Measurements from ENCODE around the gene RNF8. TPM values are rescaled to one million over a fixed set of nuclear protein-coding genes. Genes with fewer than 3 reads are reported as not detected.

Gene RNF8
- total and polyA plus RNA-seq, 5 donors from 2014 or later, result 12.2 to 21.9 (median 15.1) TPM

DNA sequence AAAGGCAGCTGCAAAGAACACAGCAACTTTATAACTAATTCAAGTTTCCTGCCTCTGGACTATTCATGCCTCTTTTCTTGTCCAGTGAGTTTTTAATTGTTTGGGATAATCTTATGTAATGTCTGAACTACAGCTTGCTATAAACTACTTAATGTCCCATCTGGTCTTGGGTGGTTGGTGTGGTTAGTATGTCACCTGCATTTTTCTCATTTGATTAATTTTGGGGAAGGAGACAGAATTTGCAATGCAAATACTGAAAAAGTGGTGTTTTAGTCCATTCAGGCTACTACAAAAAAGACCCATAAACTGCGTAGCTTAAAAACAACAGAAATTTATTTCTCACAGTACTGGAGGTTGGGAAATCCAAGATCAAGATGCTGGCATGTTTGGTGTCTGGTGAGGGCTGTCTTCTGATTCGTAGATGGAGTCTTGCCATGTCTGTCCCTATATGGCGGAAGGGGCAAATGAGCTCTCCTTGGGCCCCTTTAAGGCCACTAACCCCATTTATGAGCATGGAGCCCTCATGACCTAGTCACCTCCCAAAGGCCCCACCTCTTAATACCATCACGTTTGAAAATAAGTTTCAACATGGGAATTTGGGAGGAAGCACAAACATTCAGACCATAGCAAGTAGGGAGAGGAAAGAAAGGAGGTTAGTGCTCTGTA, 22.4 kb downstream of the RNF8 start:
- no peak overlapping the region for H3K4me3 ChIP-seq (ENCODE audit: low read depth, low read length)
- peak overlapping the region in 1 of 3 donors; percentile 74 for H3K27ac Mint-ChIP-seq

DNA sequence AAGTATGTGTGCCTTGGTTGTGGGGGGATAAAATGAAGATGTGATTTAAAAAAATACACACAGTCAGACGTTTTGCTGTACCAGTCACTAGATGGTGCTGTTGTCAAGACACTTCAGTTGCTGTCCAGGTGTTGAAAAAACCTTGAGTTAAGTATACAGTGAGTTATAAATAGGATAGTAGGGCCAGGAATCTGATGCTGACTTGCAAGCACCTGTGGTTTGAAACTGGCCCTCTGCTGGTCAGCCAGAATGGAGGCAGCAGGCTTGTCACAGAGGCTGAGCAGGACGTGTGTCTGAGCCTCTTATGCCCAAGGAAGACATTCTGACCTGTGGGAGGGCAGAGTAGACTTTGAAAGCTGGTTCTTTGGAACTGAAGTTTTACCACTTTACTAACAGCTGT, 27.8 kb downstream of the RNF8 start:
- peak overlapping the region in 1 of 3 donors; percentile 65 for H3K27ac Mint-ChIP-seq
- no peaks in the 10 kb centered on the region for H3K27me3 Mint-ChIP-seq
- H3K9me3 ChIP-seq (ENCODE audit: control insufficient read depth in 2 of 2, low read length in 2 of 2), result no peaks in the 10 kb centered on the region
- no peaks in the 10 kb centered on the region for H3K4me1 ChIP-seq (ENCODE audit: control insufficient read depth, insufficient read depth, low read length, poor library complexity, severe bottlenecking)
- no peak overlapping the region for H3K27ac ChIP-seq (ENCODE audit: insufficient read depth, low read length, poor library complexity, severe bottlenecking)
- DNase-seq, result peak in 2 of 3 donors; percentile 51 to 77
- H3K4me3 Mint-ChIP-seq, result no peak overlapping the region
- H3K27me3 ChIP-seq (ENCODE audit: control insufficient read depth, insufficient read depth, low read length), result no peaks in the 10 kb centered on the region
- no peaks in the 10 kb centered on the region for H3K9me3 Mint-ChIP-seq
- H3K36me3 Mint-ChIP-seq, result peaks cover 36% of the 10 kb centered on the region
- ATAC-seq (ENCODE audit: low read depth in 2 of 2), result peak; percentile 28 to 52
- H3K4me1 Mint-ChIP-seq, result peaks cover 0 to 5% (median 0%) of the 10 kb centered on the region in 4 donors
- peaks cover 37% of the 10 kb centered on the region for H3K36me3 ChIP-seq (ENCODE audit: control insufficient read depth, insufficient read depth, low read length)
- no peak overlapping the region for H3K4me3 ChIP-seq (ENCODE audit: low read depth, low read length)

More for the DNA sequence above, 22.4 kb downstream of the RNF8 start:
- H3K4me3 Mint-ChIP-seq, result no peak overlapping the region
- peaks cover 0 to 4% (median 0%) of the 10 kb centered on the region in 4 donors for H3K4me1 Mint-ChIP-seq
- no peaks in the 10 kb centered on the region for H3K9me3 Mint-ChIP-seq
- DNase-seq, result no peak
- no peak overlapping the region for H3K27ac ChIP-seq (ENCODE audit: insufficient read depth, low read length, poor library complexity, severe bottlenecking)
- no peaks in the 10 kb centered on the region for H3K27me3 ChIP-seq (ENCODE audit: control insufficient read depth, insufficient read depth, low read length)
- no peaks in the 10 kb centered on the region for H3K9me3 ChIP-seq (ENCODE audit: control insufficient read depth in 2 of 2, low read length in 2 of 2)
- H3K4me1 ChIP-seq (ENCODE audit: control insufficient read depth, insufficient read depth, low read length, poor library complexity, severe bottlenecking), result no peaks in the 10 kb centered on the region
- H3K36me3 ChIP-seq (ENCODE audit: control insufficient read depth, insufficient read depth, low read length), result peaks cover 30% of the 10 kb centered on the region
- peaks cover 32% of the 10 kb centered on the region for H3K36me3 Mint-ChIP-seq
- H3K27me3 Mint-ChIP-seq, result no peaks in the 10 kb centered on the region
- no peak for ATAC-seq (ENCODE audit: low read depth in 2 of 2)

DNA sequence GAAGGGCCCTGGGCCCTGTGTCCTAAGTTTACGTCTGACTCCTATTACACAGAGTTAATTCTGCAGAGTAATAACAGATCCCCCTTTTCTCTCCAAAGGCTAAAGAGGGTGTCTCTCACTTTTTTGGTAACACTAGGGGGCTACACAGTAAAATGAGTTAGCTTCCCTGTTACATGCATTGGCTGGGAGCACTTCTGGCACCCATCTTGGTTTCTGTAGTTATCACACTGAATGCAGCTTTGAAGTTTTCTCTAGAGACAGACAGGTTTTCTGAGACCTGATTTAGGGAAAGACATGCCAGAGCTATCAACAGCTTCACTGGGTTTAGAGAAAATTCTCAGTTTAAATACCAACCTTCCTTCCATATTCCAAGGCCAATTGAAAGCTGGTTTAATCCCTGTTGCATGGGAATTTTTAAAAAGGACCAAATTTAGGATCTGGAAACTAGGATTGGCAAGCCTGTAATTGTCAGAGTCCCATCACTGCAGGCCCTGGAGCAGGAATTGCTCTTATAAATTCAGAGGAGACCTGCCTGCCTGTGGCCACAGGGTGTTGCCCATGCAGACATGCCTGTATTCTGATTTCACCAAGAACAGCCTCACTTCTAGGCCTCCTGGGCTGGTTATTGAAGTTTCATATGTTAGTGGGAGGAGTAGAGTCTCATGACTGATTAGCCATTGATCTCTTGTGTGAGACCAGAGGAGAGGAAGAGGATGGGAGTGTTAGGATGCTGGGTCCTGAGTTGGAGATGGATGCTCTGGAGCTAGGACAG, 29.4 kb downstream of the RNF8 start:
- Mint-ChIP-seq H3K36me3 (peaks cover 32% of the 10 kb centered on the region), H3K9me3 (no peaks in the 10 kb centered on the region), H3K4me1 (peaks cover 0 to 5% (median 0%) of the 10 kb centered on the region in 4 donors), H3K27me3 (no peaks in the 10 kb centered on the region), H3K4me3 (no peak overlapping the region), H3K27ac (peak overlapping the region in 1 of 3 donors; percentile 31)
- Histone ChIP-seq H3K36me3 (ENCODE audit: control insufficient read depth, insufficient read depth, low read length) (peaks cover 36% of the 10 kb centered on the region), H3K4me1 (ENCODE audit: control insufficient read depth, insufficient read depth, low read length, poor library complexity, severe bottlenecking) (no peaks in the 10 kb centered on the region), H3K9me3 (ENCODE audit: control insufficient read depth in 2 of 2, low read length in 2 of 2) (no peaks in the 10 kb centered on the region), H3K27me3 (ENCODE audit: control insufficient read depth, insufficient read depth, low read length) (no peaks in the 10 kb centered on the region), H3K4me3 (ENCODE audit: low read depth, low read length) (no peak overlapping the region), H3K27ac (ENCODE audit: insufficient read depth, low read length, poor library complexity, severe bottlenecking) (no peak overlapping the region)
- DNase-seq (no peak), ATAC-seq (ENCODE audit: low read depth in 2 of 2) (no peak)

DNA sequence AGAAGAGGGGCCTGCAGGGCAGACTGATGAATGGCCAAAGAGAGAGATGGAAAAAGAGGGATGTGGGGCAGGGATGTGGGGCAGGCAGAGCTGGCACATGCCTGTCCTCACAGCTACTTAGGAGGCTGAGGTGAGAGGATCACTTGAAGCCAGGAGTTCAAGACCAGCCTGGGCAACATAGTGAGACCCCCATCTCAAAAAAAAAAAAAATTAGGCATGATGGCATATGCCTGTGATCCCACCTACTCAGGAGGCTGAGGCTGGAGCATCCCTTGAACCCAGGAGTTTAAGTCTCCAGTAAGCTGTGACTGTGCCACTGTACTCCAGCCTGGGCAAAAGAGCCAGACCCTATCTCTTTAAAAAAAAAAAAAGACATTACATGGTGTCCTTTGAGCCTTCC, 34.8 kb downstream of the RNF8 start:
- peaks cover 50% of the 10 kb centered on the region for H3K36me3 ChIP-seq (ENCODE audit: control insufficient read depth, insufficient read depth, low read length)
- H3K36me3 Mint-ChIP-seq, result peaks cover 17% of the 10 kb centered on the region
- no peak for ATAC-seq (ENCODE audit: low read depth in 2 of 2)

DNA sequence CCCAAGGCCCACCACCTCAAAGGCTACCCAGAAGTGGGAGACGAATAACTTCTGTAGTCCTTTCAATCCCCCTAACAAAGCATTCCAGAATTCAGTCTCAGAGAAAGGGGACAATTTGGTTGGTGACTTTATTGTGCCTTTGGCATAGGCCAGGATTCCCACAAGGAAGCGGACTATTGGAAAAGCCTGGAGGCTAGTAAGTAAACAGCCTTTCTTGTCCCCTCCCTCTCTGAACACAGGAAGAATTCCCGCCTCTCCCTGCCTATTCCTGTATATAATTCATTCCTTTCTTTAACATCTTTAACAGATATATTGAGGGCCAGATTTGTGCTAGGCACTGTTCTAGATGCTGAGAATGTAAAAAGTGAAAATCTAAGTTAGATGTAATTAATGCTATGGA, 36.1 kb downstream of the RNF8 start:
- Histone ChIP-seq H3K27me3 (ENCODE audit: control insufficient read depth, insufficient read depth, low read length) (no peaks in the 10 kb centered on the region), H3K27ac (ENCODE audit: insufficient read depth, low read length, poor library complexity, severe bottlenecking) (no peak overlapping the region), H3K4me1 (ENCODE audit: control insufficient read depth, insufficient read depth, low read length, poor library complexity, severe bottlenecking) (no peaks in the 10 kb centered on the region), H3K36me3 (ENCODE audit: control insufficient read depth, insufficient read depth, low read length) (peaks cover 46% of the 10 kb centered on the region), H3K4me3 (ENCODE audit: low read depth, low read length) (no peak overlapping the region), H3K9me3 (ENCODE audit: control insufficient read depth in 2 of 2, low read length in 2 of 2) (no peaks in the 10 kb centered on the region)
- DNase-seq, result no peak
- H3K27ac Mint-ChIP-seq, result no peak overlapping the region
- peaks cover 0 to 5% (median 0%) of the 10 kb centered on the region in 4 donors for H3K4me1 Mint-ChIP-seq
- H3K27me3 Mint-ChIP-seq, result no peaks in the 10 kb centered on the region
- no peaks in the 10 kb centered on the region for H3K9me3 Mint-ChIP-seq
- H3K36me3 Mint-ChIP-seq, result peaks cover 12% of the 10 kb centered on the region
- ATAC-seq (ENCODE audit: low read depth in 2 of 2), result no peak
- no peak overlapping the region for H3K4me3 Mint-ChIP-seq

More for the DNA sequence above, 34.8 kb downstream of the RNF8 start:
- no peak for DNase-seq
- no peaks in the 10 kb centered on the region for H3K9me3 ChIP-seq (ENCODE audit: control insufficient read depth in 2 of 2, low read length in 2 of 2)
- Mint-ChIP-seq H3K9me3 (no peaks in the 10 kb centered on the region), H3K4me1 (peaks cover 0 to 5% (median 0%) of the 10 kb centered on the region in 4 donors), H3K27me3 (no peaks in the 10 kb centered on the region), H3K27ac (no peak overlapping the region), H3K4me3 (no peak overlapping the region)
- no peaks in the 10 kb centered on the region for H3K27me3 ChIP-seq (ENCODE audit: control insufficient read depth, insufficient read depth, low read length)
- H3K4me1 ChIP-seq (ENCODE audit: control insufficient read depth, insufficient read depth, low read length, poor library complexity, severe bottlenecking), result no peaks in the 10 kb centered on the region
- no peak overlapping the region for H3K4me3 ChIP-seq (ENCODE audit: low read depth, low read length)
- no peak overlapping the region for H3K27ac ChIP-seq (ENCODE audit: insufficient read depth, low read length, poor library complexity, severe bottlenecking)

DNA sequence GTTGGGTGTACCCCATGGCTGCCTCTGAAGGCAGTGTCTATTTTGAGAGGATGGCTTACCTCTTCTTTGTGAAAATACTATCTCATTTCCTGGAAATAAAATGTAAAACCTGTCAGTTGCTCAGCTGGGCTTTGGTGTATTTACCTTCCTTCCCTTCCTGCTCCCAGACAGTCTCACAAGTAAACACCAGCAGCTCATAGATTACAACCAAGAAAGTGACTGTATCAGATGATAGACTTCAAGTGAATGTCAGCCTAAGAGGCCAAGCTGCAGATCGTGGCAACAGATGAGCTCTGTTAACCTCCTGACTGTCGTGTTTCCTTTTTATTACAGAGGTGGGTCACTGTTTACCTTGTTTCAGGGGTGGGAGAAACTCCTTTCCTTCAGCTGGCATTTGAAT, 37.3 kb downstream of the RNF8 start:
- peak; percentile 28 to 37 for ATAC-seq (ENCODE audit: low read depth in 2 of 2)
- no peaks in the 10 kb centered on the region for H3K9me3 ChIP-seq (ENCODE audit: control insufficient read depth in 2 of 2, low read length in 2 of 2)
- H3K27ac Mint-ChIP-seq, result peak overlapping the region in 1 of 3 donors; percentile 85
- no peaks in the 10 kb centered on the region for H3K9me3 Mint-ChIP-seq
- H3K4me1 Mint-ChIP-seq, result peaks cover 0 to 5% (median 0%) of the 10 kb centered on the region in 4 donors
- no peak overlapping the region for H3K27ac ChIP-seq (ENCODE audit: insufficient read depth, low read length, poor library complexity, severe bottlenecking)
- no peaks in the 10 kb centered on the region for H3K27me3 Mint-ChIP-seq
- peak overlapping the region in 3 of 4 donors; percentile 12 to 74 (median 35) for H3K4me3 Mint-ChIP-seq
- H3K4me3 ChIP-seq (ENCODE audit: low read depth, low read length), result no peak overlapping the region
- peaks cover 46% of the 10 kb centered on the region for H3K36me3 ChIP-seq (ENCODE audit: control insufficient read depth, insufficient read depth, low read length)
- no peaks in the 10 kb centered on the region for H3K27me3 ChIP-seq (ENCODE audit: control insufficient read depth, insufficient read depth, low read length)
- no peaks in the 10 kb centered on the region for H3K4me1 ChIP-seq (ENCODE audit: control insufficient read depth, insufficient read depth, low read length, poor library complexity, severe bottlenecking)
- peaks cover 12% of the 10 kb centered on the region for H3K36me3 Mint-ChIP-seq
- peak in 1 of 3 donors; percentile 70 for DNase-seq

DNA sequence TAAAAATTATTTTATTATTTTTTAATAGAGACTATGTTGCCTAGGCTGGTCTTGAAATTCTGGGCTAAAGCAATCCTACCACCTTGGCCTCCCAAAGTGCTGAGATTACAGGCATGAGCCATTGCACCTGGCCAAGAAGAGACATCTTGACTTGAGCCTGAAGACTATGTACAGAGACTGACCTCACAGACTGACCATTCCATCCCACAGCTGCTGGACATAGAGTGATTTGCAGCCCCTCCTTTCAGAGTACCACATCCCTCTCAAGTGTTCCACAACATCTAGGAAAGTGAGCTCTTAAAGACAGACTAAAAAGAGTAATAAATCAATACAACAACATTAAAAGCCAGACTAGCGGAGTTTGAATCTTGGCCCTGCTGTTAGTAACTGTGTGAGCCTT, 39.0 kb downstream of the RNF8 start:
- Mint-ChIP-seq H3K36me3 (peaks cover 7% of the 10 kb centered on the region), H3K9me3 (no peaks in the 10 kb centered on the region), H3K27ac (peak overlapping the region in 2 of 3 donors; percentile 23 to 58), H3K4me3 (no peak overlapping the region), H3K27me3 (no peaks in the 10 kb centered on the region), H3K4me1 (peaks cover 0 to 5% (median 0%) of the 10 kb centered on the region in 4 donors)
- peaks cover 39% of the 10 kb centered on the region for H3K36me3 ChIP-seq (ENCODE audit: control insufficient read depth, insufficient read depth, low read length)
- no peaks in the 10 kb centered on the region for H3K27me3 ChIP-seq (ENCODE audit: control insufficient read depth, insufficient read depth, low read length)
- DNase-seq (no peak), ATAC-seq (ENCODE audit: low read depth in 2 of 2) (no peak)
- no peaks in the 10 kb centered on the region for H3K9me3 ChIP-seq (ENCODE audit: control insufficient read depth in 2 of 2, low read length in 2 of 2)
- H3K27ac ChIP-seq (ENCODE audit: insufficient read depth, low read length, poor library complexity, severe bottlenecking), result no peak overlapping the region
- no peaks in the 10 kb centered on the region for H3K4me1 ChIP-seq (ENCODE audit: control insufficient read depth, insufficient read depth, low read length, poor library complexity, severe bottlenecking)
- no peak overlapping the region for H3K4me3 ChIP-seq (ENCODE audit: low read depth, low read length)
